CD4-positive, alpha-beta T cell (primary cell): ENCODE results near the gene NOP16. TPM values are rescaled to one million over a fixed set of nuclear protein-coding genes. Genes with fewer than 3 reads are reported as not detected.

Experiments
- ATAC-seq: fragments of 200-7000 bp; cut with Tn5 transposase; one replicate; pipeline ENCODE4 v1.10.0; 2022; ENCODE audit warnings: mild to moderate bottlenecking; ENCODE audit not compliant: poor library complexity
- CTCF ChIA-PET: fragments of 350-600 bp; sonication (Branson Sonifier 250); formaldehyde crosslinking; loops from one replicate; lab custom pipeline; 2021; ENCODE audit warnings: antibody characterized with exemption, inconsistent platforms; lab: Charles Lee
- POLR2A ChIA-PET: fragments of 350-600 bp; sonication (Branson Sonifier 250); formaldehyde crosslinking; loops from one replicate; lab custom pipeline; 2021; ENCODE audit warnings: antibody characterized with exemption, inconsistent platforms; lab: Charles Lee
- DNase-seq, 14 experiments: peaks; one replicate each; pipeline ENCODE4 v3.0.0-alpha.2; 2013 to 2020; ENCODE audit warnings: mixed read lengths in 2 of 14
- H3K27ac ChIP-seq, 2 donors: one replicate each; pipeline versions ENCODE4 v1.5.1 to v1.7.0; 2013; ENCODE audit warnings: low read length in 2 of 2, low read depth in 1 of 2, mild to moderate bottlenecking in 1 of 2
- H3K27me3 ChIP-seq, 2 experiments: 1 replicate in 1 of 2; 2 replicates in 1 of 2; pipeline versions ENCODE4 v1.6.1 to v1.7.0; 2013; ENCODE audit warnings: low read length in 2 of 2, control low read depth in 1 of 2, mild to moderate bottlenecking in 1 of 2, moderate library complexity in 1 of 2; ENCODE audit not compliant: insufficient read depth in 2 of 2, control insufficient read depth in 1 of 2
- H3K36me3 ChIP-seq: one replicate; pipeline ENCODE4 v1.6.1; 2013; ENCODE audit warnings: low read length, control low read depth; ENCODE audit not compliant: insufficient read depth
- H3K4me1 ChIP-seq: one replicate; pipeline ENCODE4 v1.6.1; 2013; ENCODE audit warnings: low read length, control low read depth; ENCODE audit not compliant: insufficient read depth
- H3K4me3 ChIP-seq: one replicate; pipeline ENCODE4 v1.5.1; 2013; ENCODE audit warnings: mild to moderate bottlenecking, low read length, moderate library complexity
- H3K9me3 ChIP-seq, 2 experiments: 1 replicate in 1 of 2; 2 replicates in 1 of 2; pipeline versions ENCODE4 v1.6.1 to v1.7.0; 2013; ENCODE audit warnings: low read length in 2 of 2, mild to moderate bottlenecking in 2 of 2, control low read depth in 1 of 2, moderate library complexity in 1 of 2; ENCODE audit not compliant: control insufficient read depth in 1 of 2, insufficient read depth in 1 of 2
- H3K27ac Mint-ChIP-seq: one replicate; pipeline ENCODE4 v1.8.0; 2020; ENCODE audit warnings: mixed read lengths
- H3K27me3 Mint-ChIP-seq: one replicate; pipeline ENCODE4 v1.8.0; 2021; ENCODE audit warnings: mixed read lengths
- H3K36me3 Mint-ChIP-seq: one replicate; pipeline ENCODE4 v1.8.0; 2021; ENCODE audit warnings: low read depth, mixed read lengths
- H3K4me1 Mint-ChIP-seq: one replicate; pipeline ENCODE4 v1.8.0; 2021; ENCODE audit warnings: low read depth, mixed read lengths
- H3K4me3 Mint-ChIP-seq: one replicate; pipeline ENCODE4 v1.8.0; 2020; ENCODE audit warnings: mild to moderate bottlenecking, mixed read lengths
- H3K9me3 Mint-ChIP-seq: one replicate; pipeline ENCODE4 v1.8.0; 2020; ENCODE audit warnings: mixed read lengths
- CTCF ChIP-seq: fragments of 200-600 bp; IDR thresholded peaks from one replicate; pipeline ENCODE4 v1.8.0; 2022; ENCODE audit warnings: antibody characterized with exemption, mild to moderate bottlenecking
- intact Hi-C, 2 experiments: fragments of 100-400 bp; cut with DNase I in 1 of 2; cut with micrococcal nuclease in 1 of 2; formaldehyde crosslinking; loops; one replicate each; pipeline versions ENCODE4 v1.15.1 to v1.9.0; 2023 to 2025; cut with DNase I, micrococcal nuclease
- total RNA-seq, 174 experiments: library from RNA in 2 of 174; stranded (reverse) in 2 of 174; gene quantifications; one replicate each; pipeline ENCODE4 v1.2.3 and lab custom pipeline; 2021 to 2026

NOP16 gene
- total RNA-seq, 2 experiments from 2014 or later, result 12.0 to 14.5 TPM

- Histone ChIP-seq H3K27me3 (no peaks in the 10 kb centered on the region), H3K27ac (peak overlapping the region in 1 of 2 donors; percentile 3), H3K4me3 (peak overlapping the region; percentile 37), H3K4me1 (peaks cover 37% of the 10 kb centered on the region), H3K9me3 (no peaks in the 10 kb centered on the region), H3K36me3 (peaks cover 5% of the 10 kb centered on the region)
- H3K4me3 Mint-ChIP-seq, result peak overlapping the region; percentile 80
- intact Hi-C loops, result loop anchor here (1.0 to 5.0 kb wide), 10 partner anchors 30 to 240 kb away; partner anchors contain the start of genes KIAA1191 (in 1 of the 2) and RNF44 (in 1 of the 2)
- no peak for TF ChIP-seq CTCF
- peak overlapping the region; percentile 76 for H3K27ac Mint-ChIP-seq
- peaks cover 38% of the 10 kb centered on the region for H3K4me1 Mint-ChIP-seq
- no peaks in the 10 kb centered on the region for H3K9me3 Mint-ChIP-seq
- DNase-seq (no peak), ATAC-seq (no peak)
- CTCF ChIA-PET, result interaction anchor here (0.6 to 3.7 kb wide), 27 partner anchors 9 to 242 kb away, joined by 3 to 37 read pairs (median 4); partner anchors contain the start of genes FAF2, KIAA1191 and RNF44
- H3K36me3 Mint-ChIP-seq, result peaks cover 6% of the 10 kb centered on the region
- no peaks in the 10 kb centered on the region for H3K27me3 Mint-ChIP-seq
- POLR2A ChIA-PET, result interaction anchor here (0.7 to 3.6 kb wide), 9 partner anchors 30 to 244 kb away, joined by 3 to 40 read pairs (median 6); partner anchors contain the start of genes FAF2, KIAA1191 and RNF44
Measured at GRCh38 chr5:176416965-176417364, 28.6 kb upstream of the NOP16 start.

GRCh38 chr5:176415952-176416924 lies 27.8 kb upstream of the NOP16 start, which contains the start of gene CLTB:
CLTB (minus strand) TSS chr5:176416539; CDS start chr5:176416363, 176 bp downstream.
- ATAC-seq (peak; percentile 90), DNase-seq (peak; percentile 79 to 98 (median 92))
- ChIA-PET POLR2A (interaction anchor here (0.7 to 3.6 kb wide), 12 partner anchors 25 to 245 kb away, joined by 3 to 40 read pairs (median 5); partner anchors contain the start of genes FAF2, KIAA1191 and RNF44), CTCF (interaction anchor here (0.6 to 3.7 kb wide), 28 partner anchors 10 to 242 kb away, joined by 3 to 37 read pairs (median 4); partner anchors contain the start of genes FAF2, KIAA1191 and RNF44)
- Mint-ChIP-seq H3K27me3 (no peaks in the 10 kb centered on the region), H3K36me3 (peaks cover 10% of the 10 kb centered on the region), H3K4me1 (peaks cover 42% of the 10 kb centered on the region), H3K27ac (peak within 1 kb of the TSS; percentile 86), H3K9me3 (no peaks in the 10 kb centered on the region), H3K4me3 (peak within 1 kb of the TSS; percentile 89)
- H3K36me3 ChIP-seq, result peaks cover 5% of the 10 kb centered on the region
- peaks cover 37% of the 10 kb centered on the region for H3K4me1 ChIP-seq
- no peaks in the 10 kb centered on the region for H3K9me3 ChIP-seq
- intact Hi-C loops, result loop anchor here (1.0 to 5.0 kb wide), 9 partner anchors 31 to 241 kb away; partner anchors contain the start of genes KIAA1191 (in 1 of the 2) and RNF44 (in 1 of the 2)
- H3K4me3 ChIP-seq, result peak within 1 kb of the TSS; percentile 65
- peak; percentile 41 for TF ChIP-seq CTCF
- H3K27ac ChIP-seq, result peak within 1 kb of the TSS; percentile 18 to 61
- no peaks in the 10 kb centered on the region for H3K27me3 ChIP-seq
